ENCODE data around the gene DLK2.
"Not testable (repeated sequence)": the region's sequence is repeated elsewhere in the genome, so short reads cannot be mapped to it uniquely, and the experiment has no call there.

DNA sequence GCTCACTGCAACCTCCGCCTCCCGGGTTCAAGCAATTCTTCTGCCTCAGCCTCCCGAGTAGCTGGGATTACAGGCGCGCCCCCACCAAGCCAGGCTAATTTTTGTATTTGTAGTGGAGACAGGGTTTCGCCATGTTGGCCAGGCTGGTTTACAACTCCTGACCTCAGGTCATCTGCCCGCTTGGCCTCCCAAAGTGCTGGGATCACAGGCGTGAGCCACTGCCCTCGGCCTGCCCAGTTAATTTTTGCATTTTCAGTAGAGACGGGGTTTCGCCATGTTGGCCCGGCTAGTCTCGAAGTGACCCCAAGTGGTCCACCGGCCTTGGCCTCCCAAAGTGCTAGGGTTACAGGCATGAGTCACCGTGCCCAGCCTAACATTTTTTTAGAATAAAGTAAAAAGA lies 2.8 kb upstream of the DLK2 start:
- TF ChIP-seq, protein P1, sequence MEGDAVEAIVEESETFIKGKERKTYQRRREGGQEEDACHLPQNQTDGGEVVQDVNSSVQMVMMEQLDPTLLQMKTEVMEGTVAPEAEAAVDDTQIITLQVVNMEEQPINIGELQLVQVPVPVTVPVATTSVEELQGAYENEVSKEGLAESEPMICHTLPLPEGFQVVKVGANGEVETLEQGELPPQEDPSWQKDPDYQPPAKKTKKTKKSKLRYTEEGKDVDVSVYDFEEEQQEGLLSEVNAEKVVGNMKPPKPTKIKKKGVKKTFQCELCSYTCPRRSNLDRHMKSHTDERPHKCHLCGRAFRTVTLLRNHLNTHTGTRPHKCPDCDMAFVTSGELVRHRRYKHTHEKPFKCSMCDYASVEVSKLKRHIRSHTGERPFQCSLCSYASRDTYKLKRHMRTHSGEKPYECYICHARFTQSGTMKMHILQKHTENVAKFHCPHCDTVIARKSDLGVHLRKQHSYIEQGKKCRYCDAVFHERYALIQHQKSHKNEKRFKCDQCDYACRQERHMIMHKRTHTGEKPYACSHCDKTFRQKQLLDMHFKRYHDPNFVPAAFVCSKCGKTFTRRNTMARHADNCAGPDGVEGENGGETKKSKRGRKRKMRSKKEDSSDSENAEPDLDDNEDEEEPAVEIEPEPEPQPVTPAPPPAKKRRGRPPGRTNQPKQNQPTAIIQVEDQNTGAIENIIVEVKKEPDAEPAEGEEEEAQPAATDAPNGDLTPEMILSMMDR (IDR thresholded peaks at IDR 0.05; ENCODE audit: low read depth, low read length): not testable (repeated sequence)
- TF ChIP-seq EZH2phosphoT487 (IDR thresholded peaks at IDR 0.05; ENCODE audit: low read depth): not testable (repeated sequence)
